Colonic mucosa (tissue), 4 donors: ENCODE data around the gene PIPOX. TPM values are rescaled to one million over a fixed set of nuclear protein-coding genes. Genes with fewer than 3 reads are reported as not detected.

Source experiments
- DNase-seq: peaks from one replicate; pipeline ENCODE4 v3.0.0-alpha.2; 2020
- H3K27ac ChIP-seq: fragments of 200-600 bp; one replicate; pipeline ENCODE4 v1.8.0; 2021
- H3K27me3 ChIP-seq: fragments of 200-600 bp; one replicate; pipeline ENCODE4 v1.8.0; 2021
- H3K36me3 ChIP-seq: fragments of 200-600 bp; one replicate; pipeline ENCODE4 v1.8.0; 2021
- H3K4me1 ChIP-seq: fragments of 200-600 bp; one replicate; pipeline ENCODE4 v1.8.0; 2021; ENCODE audit warnings: mild to moderate bottlenecking
- H3K4me3 ChIP-seq: fragments of 200-600 bp; one replicate; pipeline ENCODE4 v1.8.0; 2021
- H3K9ac ChIP-seq, 2 donors: one replicate each; pipeline ENCODE4 v1.7.0; 2013; ENCODE audit warnings: control low read depth in 2 of 2, low read depth in 2 of 2, low read length in 2 of 2
- H3K9me3 ChIP-seq: fragments of 200-600 bp; one replicate; pipeline ENCODE4 v1.8.0; 2021
- CTCF ChIP-seq: fragments of 200-600 bp; IDR thresholded peaks from one replicate; pipeline ENCODE4 v1.8.0; 2022; ENCODE audit warnings: antibody characterized with exemption, mild to moderate bottlenecking
- intact Hi-C: fragments of 100-400 bp; cut with DNase I; formaldehyde crosslinking; loops from one replicate; pipeline ENCODE4 v1.14.1; 2022
- total RNA-seq, 2 donors: library from RNA; stranded (reverse); fragmentation: NEBNext Ultra II Directional in 1 of 2; extraction: Animal tissue kit (Norgen Biotek cat#: 25700) in 1 of 2; gene quantifications; one replicate each; pipeline ENCODE4 v1.2.1, GENCODE V29; 2021
- donor health status: healthy.
- donor health status: DM: no; HTN: no; CAD: no.
- donor health status: DM: no; HTN: no; CAD: no.

The PIPOX gene
- total RNA-seq, 2 donors from 2014 or later, result 0.90 to 1.4 TPM

- intact Hi-C loops, result no loop called here
- no peaks in the 10 kb centered on the region for H3K4me1 ChIP-seq
- H3K9me3 ChIP-seq, result no peaks in the 10 kb centered on the region
- H3K27me3 ChIP-seq, result peaks cover 37% of the 10 kb centered on the region
- H3K9ac ChIP-seq, result no peak overlapping the region
- no peak for DNase-seq
- H3K36me3 ChIP-seq, result no peaks in the 10 kb centered on the region
- no peak for TF ChIP-seq CTCF
- no peak overlapping the region for H3K4me3 ChIP-seq
- no peak overlapping the region for H3K27ac ChIP-seq
These were observed 35.5 kb upstream of the PIPOX start for GRCh38 chr17:29007456-29007855.

DNA sequence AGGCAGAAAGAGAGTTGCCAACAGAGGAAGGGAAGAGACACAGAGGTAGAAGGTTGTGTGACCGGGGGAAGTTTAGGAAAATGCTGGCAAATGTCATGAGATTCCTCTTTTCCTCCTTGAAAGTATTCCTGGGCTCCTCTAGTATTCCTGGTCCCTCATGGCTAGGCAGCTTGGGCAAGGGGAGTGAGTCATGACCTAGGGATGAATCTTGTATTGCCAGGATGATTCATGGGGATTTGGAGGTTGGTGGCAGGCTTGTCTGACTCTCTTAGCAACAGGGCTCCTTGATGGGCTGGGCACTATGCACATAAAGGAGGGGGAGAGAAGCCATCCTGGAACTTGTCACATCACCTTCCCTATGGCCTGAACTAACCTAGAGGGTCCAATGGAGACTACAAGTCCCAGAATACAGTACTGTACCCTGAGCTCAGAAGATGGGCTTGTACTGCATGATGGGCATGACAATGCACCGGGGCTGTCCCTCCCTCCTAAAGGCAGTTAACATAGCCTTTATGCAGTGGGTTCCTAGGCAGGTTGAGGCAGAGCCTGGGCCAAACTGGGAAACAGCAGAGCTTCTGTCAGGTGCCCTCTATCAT lies 35.0 kb upstream of the PIPOX start:
- H3K9ac ChIP-seq, result no peak overlapping the region
- H3K27ac ChIP-seq, result no peak overlapping the region
- H3K4me3 ChIP-seq, result no peak overlapping the region
- no peaks in the 10 kb centered on the region for H3K4me1 ChIP-seq
- no peaks in the 10 kb centered on the region for H3K36me3 ChIP-seq
- no peaks in the 10 kb centered on the region for H3K9me3 ChIP-seq
- no peak for TF ChIP-seq CTCF
- H3K27me3 ChIP-seq, result peaks cover 37% of the 10 kb centered on the region
- no peak for DNase-seq
- intact Hi-C loops, result no loop called here

DNA sequence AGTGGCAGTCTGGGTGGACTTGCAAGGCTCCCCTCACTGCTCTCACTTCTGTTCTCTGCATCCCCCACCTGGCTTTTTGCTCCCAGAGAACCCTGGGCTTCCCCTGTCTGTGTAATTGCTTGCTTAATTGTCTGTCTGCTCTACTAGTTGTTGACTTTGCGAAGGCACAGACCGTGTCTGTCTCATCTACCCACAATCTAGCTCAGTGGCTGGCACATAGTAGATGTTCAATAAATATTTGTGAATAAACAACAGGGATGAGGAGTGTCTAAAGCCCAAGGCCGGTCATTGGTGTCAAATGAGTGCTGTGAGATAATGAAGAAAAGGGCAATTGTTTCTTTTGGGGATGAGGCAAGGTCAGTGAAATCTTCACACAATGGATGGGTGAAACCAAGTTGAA lies 34.4 kb upstream of the PIPOX start:
- H3K27me3 ChIP-seq, result peaks cover 31% of the 10 kb centered on the region
- intact Hi-C loops, result no loop called here
- TF ChIP-seq CTCF, result no peak

GRCh38 chr17:29010129-29010528 lies 32.8 kb upstream of the PIPOX start:
- H3K9ac ChIP-seq, result no peak overlapping the region
- no peaks in the 10 kb centered on the region for H3K9me3 ChIP-seq
- TF ChIP-seq CTCF, result no peak
- no peak overlapping the region for H3K27ac ChIP-seq
- H3K27me3 ChIP-seq, result peaks cover 19% of the 10 kb centered on the region
- intact Hi-C loops, result no loop called here
- H3K36me3 ChIP-seq, result no peaks in the 10 kb centered on the region
- no peak overlapping the region for H3K4me3 ChIP-seq
- no peaks in the 10 kb centered on the region for H3K4me1 ChIP-seq
- DNase-seq, result no peak

More for the DNA sequence above, 34.4 kb upstream of the PIPOX start:
- no peaks in the 10 kb centered on the region for H3K4me1 ChIP-seq
- H3K27ac ChIP-seq, result no peak overlapping the region
- no peaks in the 10 kb centered on the region for H3K9me3 ChIP-seq
- H3K9ac ChIP-seq, result no peak overlapping the region
- no peak overlapping the region for H3K4me3 ChIP-seq
- H3K36me3 ChIP-seq, result no peaks in the 10 kb centered on the region
- DNase-seq, result no peak

GRCh38 chr17:29010586-29010985 lies 32.4 kb upstream of the PIPOX start:
- Histone ChIP-seq H3K4me1 (no peaks in the 10 kb centered on the region), H3K27me3 (peaks cover 14% of the 10 kb centered on the region), H3K27ac (no peak overlapping the region), H3K36me3 (no peaks in the 10 kb centered on the region), H3K4me3 (no peak overlapping the region), H3K9me3 (no peaks in the 10 kb centered on the region), H3K9ac (no peak overlapping the region)
- TF ChIP-seq CTCF, result no peak
- DNase-seq, result no peak
- intact Hi-C loops, result no loop called here
